H1 (cell line): ENCODE data around the gene ARHGAP24. TPM values are rescaled to one million over a fixed set of nuclear protein-coding genes. Genes with fewer than 3 reads are reported as not detected.

Experiments
- CTCF ChIA-PET: fragments of 300-600 bp; sonication (Branson Sonifier 250); formaldehyde crosslinking; loops from one replicate; lab custom pipeline; 2021; ENCODE audit not compliant: partially characterized antibody; lab: Charles Lee
- POLR2A ChIA-PET: fragments of 300-600 bp; sonication (Branson Sonifier 250); formaldehyde crosslinking; loops from one replicate; lab custom pipeline; 2021; ENCODE audit warnings: inconsistent platforms; ENCODE audit not compliant: partially characterized antibody; lab: Charles Lee
- DNase-seq, 2 experiments: peaks; one replicate each; pipeline versions ENCODE4 v3.0.0 to v3.0.0-alpha.2; 2010 to 2022; ENCODE audit warnings: low spot score in 2 of 2, low read depth in 1 of 2, mixed read lengths in 1 of 2
- FAIRE-seq: peaks from 2 replicates; lab custom pipeline; 2011; peaks lifted over from hg19 to GRCh38; lab: Jason Lieb, UNC
- H2AFZ ChIP-seq: 2 replicates; pipeline ENCODE4 v1.8.1; 2012; ENCODE audit warnings: low read length, inconsistent platforms
- H2AK5ac ChIP-seq: 2 replicates; pipeline ENCODE4 v1.6.1; 2013; ENCODE audit warnings: low read depth, low read length
- H2BK120ac ChIP-seq: replicated peaks from 2 replicates; pipeline ENCODE3; 2013; ENCODE audit warnings: low read depth, low read length, inconsistent platforms
- H2BK12ac ChIP-seq: 2 replicates; pipeline ENCODE4 v1.6.1; 2013; ENCODE audit warnings: low read depth, low read length
- H2BK15ac ChIP-seq: 2 replicates; pipeline ENCODE4 v1.6.1; 2013; ENCODE audit warnings: low read length
- H2BK20ac ChIP-seq: 2 replicates; pipeline ENCODE4 v1.6.1; 2013; ENCODE audit warnings: low read length
- H2BK5ac ChIP-seq: 2 replicates; pipeline ENCODE4 v1.6.1; 2013; ENCODE audit warnings: low read depth, low read length
- H3K14ac ChIP-seq: 2 replicates; pipeline ENCODE4 v1.6.1; 2013; ENCODE audit warnings: inconsistent platforms; ENCODE audit not compliant: insufficient read length
- H3K18ac ChIP-seq: 2 replicates; pipeline ENCODE4 v1.6.1; 2013; ENCODE audit warnings: low read length; ENCODE audit errors: extremely low read depth
- H3K23ac ChIP-seq: 2 replicates; pipeline ENCODE4 v1.6.1; 2013; ENCODE audit warnings: inconsistent platforms; ENCODE audit not compliant: insufficient read length
- H3K23me2 ChIP-seq: 2 replicates; pipeline ENCODE4 v1.6.1; 2013; ENCODE audit warnings: low read depth, low read length
- H3K27ac ChIP-seq: 2 replicates; pipeline ENCODE4 v1.6.1; 2011; ENCODE audit warnings: low read depth, low read length, inconsistent platforms
- H3K27me3 ChIP-seq, 4 experiments: replicated peaks in 1 of 4; 1 replicate in 1 of 4; 2 replicates in 3 of 4; pipeline versions ENCODE4 v1.6.1 to v1.8.1; 2011 to 2013; ENCODE audit warnings: low read length in 3 of 4, mild to moderate bottlenecking in 3 of 4, inconsistent platforms in 2 of 4, mixed read lengths in 2 of 4, moderate library complexity in 1 of 4; ENCODE audit not compliant: control insufficient read depth in 3 of 4, insufficient read depth in 3 of 4; ENCODE audit errors: extremely low read depth in 1 of 4
- H3K36me3 ChIP-seq, 4 experiments: 2 replicates each; pipeline versions ENCODE4 v1.6.1 to v1.8.1; 2011 to 2013; ENCODE audit warnings: mild to moderate bottlenecking in 4 of 4, low read length in 3 of 4, moderate library complexity in 2 of 4, control low read depth in 1 of 4, inconsistent platforms in 1 of 4; ENCODE audit not compliant: insufficient read depth in 4 of 4, control insufficient read depth in 2 of 4
- H3K4ac ChIP-seq: replicated peaks from 2 replicates; pipeline ENCODE3; 2013; ENCODE audit warnings: low read length, low read depth, mixed read lengths, inconsistent platforms; ENCODE audit not compliant: insufficient read length
- H3K4me1 ChIP-seq, 4 experiments: replicated peaks in 1 of 4; 1 replicate in 1 of 4; 2 replicates in 3 of 4; pipeline versions ENCODE4 v1.6.1 to v1.8.1; 2011 to 2013; ENCODE audit warnings: low read length in 3 of 4, inconsistent platforms in 2 of 4, mixed read lengths in 1 of 4; ENCODE audit not compliant: insufficient read depth in 4 of 4, control insufficient read depth in 3 of 4
- H3K4me2 ChIP-seq, 2 experiments: 2 replicates each; pipeline versions ENCODE4 v1.6.1 to v1.8.1; 2011 to 2013; ENCODE audit warnings: low read depth in 2 of 2, low read length in 2 of 2, control low read depth in 1 of 2, inconsistent platforms in 1 of 2, mild to moderate bottlenecking in 1 of 2; ENCODE audit not compliant: insufficient read depth in 1 of 2
- H3K4me3 ChIP-seq, 4 experiments: fragments of 200-600, 300-600 bp in 1 of 4; sonication (generic), shearing (Covaris generic), sonication (Bioruptor Twin) in 1 of 4; 2 replicates each; pipeline versions ENCODE4 v1.5.1 to v1.8.1; 2011 to 2016; ENCODE audit warnings: low read length in 4 of 4, low read depth in 3 of 4, control low read depth in 2 of 4, inconsistent platforms in 2 of 4, mild to moderate bottlenecking in 2 of 4, mixed read lengths in 1 of 4, moderate library complexity in 1 of 4; ENCODE audit not compliant: insufficient read depth in 2 of 4; ENCODE audit errors: extremely low read depth in 1 of 4
- H3K56ac ChIP-seq: replicated peaks from 2 replicates; pipeline ENCODE3; 2013; ENCODE audit warnings: low read depth, mild to moderate bottlenecking, mixed read lengths, low read length, inconsistent platforms; ENCODE audit not compliant: insufficient read length
- H3K79me1 ChIP-seq: 2 replicates; pipeline ENCODE4 v1.6.1; 2013; ENCODE audit warnings: low read depth, low read length, control low read depth
- H3K79me2 ChIP-seq, 2 experiments: 2 replicates each; pipeline versions ENCODE4 v1.6.1 to v1.8.1; 2012 to 2013; ENCODE audit warnings: low read length in 2 of 2, mild to moderate bottlenecking in 2 of 2, inconsistent platforms in 1 of 2; ENCODE audit not compliant: insufficient read depth in 2 of 2, control insufficient read depth in 1 of 2
- H3K9ac ChIP-seq, 4 experiments: replicated peaks in 1 of 4; 1 replicate in 1 of 4; 2 replicates in 3 of 4; pipeline versions ENCODE4 v1.6.1 to v1.8.1; 2011 to 2013; ENCODE audit warnings: low read depth in 3 of 4, low read length in 3 of 4, control low read depth in 2 of 4, mild to moderate bottlenecking in 2 of 4, moderate library complexity in 2 of 4, inconsistent platforms in 1 of 4; ENCODE audit errors: extremely low read depth in 1 of 4
- H3K9me3 ChIP-seq, 2 experiments: 2 replicates each; pipeline versions ENCODE4 v1.6.1 to v1.8.1; 2012 to 2013; ENCODE audit warnings: mild to moderate bottlenecking in 2 of 2, moderate library complexity in 2 of 2, control low read depth in 1 of 2, inconsistent platforms in 1 of 2, low read depth in 1 of 2, low read length in 1 of 2, mixed read lengths in 1 of 2; ENCODE audit not compliant: insufficient read depth in 2 of 2
- H4K20me1 ChIP-seq, 2 experiments: replicated peaks in 1 of 2; 2 replicates each; pipeline versions ENCODE3 to v1.8.1; 2011 to 2013; ENCODE audit warnings: inconsistent platforms in 2 of 2, low read length in 2 of 2, mild to moderate bottlenecking in 1 of 2; ENCODE audit not compliant: insufficient read depth in 2 of 2, control insufficient read depth in 1 of 2
- H4K5ac ChIP-seq: 2 replicates; pipeline ENCODE4 v1.6.1; 2013; ENCODE audit warnings: low read length, low read depth, mixed read lengths, inconsistent platforms; ENCODE audit not compliant: insufficient read length
- H4K8ac ChIP-seq: 2 replicates; pipeline ENCODE4 v1.8.0; 2013; ENCODE audit warnings: mild to moderate bottlenecking, moderate library complexity, low read length, inconsistent platforms; ENCODE audit not compliant: insufficient read depth; ENCODE audit errors: extremely low read depth
- H4K91ac ChIP-seq: replicated peaks from 2 replicates; pipeline ENCODE3; 2013; ENCODE audit warnings: low read length, mixed read lengths, inconsistent platforms; ENCODE audit not compliant: insufficient read length
- CHD2 ChIP-seq: IDR thresholded peaks from 2 replicates; pipeline ENCODE4 v1.6.1; 2012; ENCODE audit warnings: low read length, improper control_type of control experiment
- EP300 ChIP-seq, 2 experiments: IDR thresholded peaks; 1 replicate in 1 of 2; 2 replicates in 1 of 2; pipeline ENCODE4 v1.6.1; 2011 to 2012; ENCODE audit warnings: low read depth in 2 of 2, low read length in 2 of 2, mild to moderate bottlenecking in 2 of 2, borderline replicate concordance in 1 of 2, inconsistent platforms in 1 of 2, moderate library complexity in 1 of 2
- EZH2 ChIP-seq: fragments of 200-600 bp; sonication (generic); IDR thresholded peaks from 2 replicates; pipeline ENCODE4 v1.7.1; 2012; ENCODE audit warnings: low read depth, mild to moderate bottlenecking, moderate library complexity, low read length, inconsistent platforms; ENCODE audit not compliant: severe bottlenecking
- GTF2F1 ChIP-seq: IDR thresholded peaks from 2 replicates; pipeline ENCODE4 v1.6.1; 2012; ENCODE audit warnings: low read depth, low read length, improper control_type of control experiment, borderline replicate concordance
- POLR2A ChIP-seq, 2 experiments: IDR thresholded peaks; 1 replicate in 1 of 2; 2 replicates in 1 of 2; pipeline ENCODE4 v1.6.1; 2011; ENCODE audit warnings: low read depth in 2 of 2, low read length in 2 of 2, mild to moderate bottlenecking in 2 of 2; ENCODE audit errors: control extremely low read depth in 1 of 2
- POU5F1 ChIP-seq: IDR thresholded peaks from 2 replicates; pipeline ENCODE4 v1.6.1; 2011; ENCODE audit warnings: low read depth, mild to moderate bottlenecking, low read length, moderate library complexity
- RAD21 ChIP-seq, 2 experiments: IDR thresholded peaks in 1 of 2; conservative IDR thresholded peaks in 1 of 2; 2 replicates each; pipeline ENCODE4 v1.6.1; 2011; ENCODE audit warnings: low read depth in 2 of 2, low read length in 2 of 2, improper control_type of control experiment in 1 of 2, inconsistent platforms in 1 of 2, mild to moderate bottlenecking in 1 of 2, moderate library complexity in 1 of 2
- SAP30 ChIP-seq: fragments of 300-600 bp; sonication (generic); IDR thresholded peaks from 2 replicates; pipeline ENCODE4 v1.7.1; 2012; ENCODE audit warnings: low read length, moderate library complexity, mild to moderate bottlenecking, inconsistent platforms; ENCODE audit not compliant: insufficient read depth, insufficient replicate concordance
- SIRT6 ChIP-seq: IDR thresholded peaks from one replicate; pipeline ENCODE4 v1.7.1; 2012; ENCODE audit warnings: low read length, inconsistent platforms
- SP4 ChIP-seq: IDR thresholded peaks from 2 replicates; pipeline ENCODE4 v1.6.1; 2012; ENCODE audit warnings: low read length, inconsistent platforms
- SRF ChIP-seq: IDR thresholded peaks from 2 replicates; pipeline ENCODE4 v1.6.1; 2011; ENCODE audit warnings: mild to moderate bottlenecking, low read depth, low read length, moderate library complexity
- TBP ChIP-seq: IDR thresholded peaks from 2 replicates; pipeline ENCODE4 v1.6.1; 2011; ENCODE audit warnings: low read depth, low read length, improper control_type of control experiment
- TEAD4 ChIP-seq: IDR thresholded peaks from 2 replicates; pipeline ENCODE4 v1.6.1; 2012; ENCODE audit warnings: low read depth, low read length, inconsistent platforms, mixed read lengths
- ZNF274 ChIP-seq: IDR thresholded peaks from 2 replicates; pipeline ENCODE4 v1.7.0; 2012; ENCODE audit warnings: low read length, borderline replicate concordance; ENCODE audit errors: extremely low read depth
- WGBS, 2 experiments: shearing (Covaris generic) in 1 of 2; methylation state at CpG; one replicate each; pipeline versions ENCODE4 v1.1.6 to v1.1.7; 2013 to 2015; ENCODE audit warnings: low lambda C conversion rate in 2 of 2, mixed read lengths in 2 of 2, inconsistent platforms in 1 of 2, low coverage in 1 of 2, missing lambda C conversion rate in 1 of 2; ENCODE audit not compliant: insufficient replicate concordance in 2 of 2, insufficient coverage in 1 of 2, insufficient read length in 1 of 2; ENCODE audit errors: extremely low coverage in 1 of 2, missing lambda C conversion rate in 1 of 2; 5-methylcytosine and 5-hydroxymethylcytosine counted together
- polyA plus RNA-seq, 7 experiments: library from polyadenylated mRNA; depleted of rRNA in 3 of 7; stranded (reverse) in 5 of 7; unstranded in 2 of 7; fragments of >200 nt in 5 of 7; fragments of 200-250 nt in 2 of 7; gene quantifications; 1 replicate in 5 of 7; 2 replicates in 1 of 7; 4 replicates in 1 of 7; pipeline versions ENCODE4 v1.2.1 to v1.2.3, GENCODE V29; 2011 to 2013; ENCODE audit warnings: missing spikeins in 2 of 7, mixed read lengths in 2 of 7
- total RNA-seq: library from RNA; stranded (reverse); fragmentation: NEBNext Ultra II Directional; extraction: Animal tissue kit (Norgen Biotek cat#: 25700); gene quantifications from 2 replicates; pipeline ENCODE4 v1.2.1, GENCODE V29; 2021
- TF ChIP-seq, protein P1 (sequence below): IDR thresholded peaks from 2 replicates; pipeline ENCODE4 v1.6.1; 2011; ENCODE audit warnings: low read depth, mild to moderate bottlenecking, low read length; ENCODE audit not compliant: insufficient read depth

The ARHGAP24 gene
- total and polyA plus RNA-seq, 2 of the 8 experiments (the other 6 are each of a cell fraction or from before 2014, with no cell fraction given): 0.08 to 0.50 TPM

DNA sequence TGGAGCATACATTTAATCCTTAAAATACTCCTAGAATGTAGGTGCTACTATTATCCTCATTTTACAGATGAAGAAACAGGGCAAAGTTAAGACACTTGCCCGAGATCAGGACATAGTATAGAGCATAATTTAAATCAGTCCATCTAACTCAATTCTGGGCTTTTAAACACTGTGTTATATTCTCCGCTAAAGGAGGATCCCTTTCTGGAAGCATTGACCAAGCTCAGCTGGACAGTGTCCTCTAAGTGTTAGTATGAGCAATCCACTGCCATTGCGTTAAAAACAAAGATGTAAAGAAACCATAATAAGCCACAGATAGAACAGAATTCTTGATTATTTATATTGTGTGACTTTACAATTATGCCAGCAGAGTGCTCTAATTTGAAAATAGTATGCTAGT is 207.0 kb downstream of the ARHGAP24 start:
- no peak overlapping the region for H3K4me3 ChIP-seq
- H3K56ac ChIP-seq: no peak overlapping the region
- no peak overlapping the region for H2BK12ac ChIP-seq
- no peak overlapping the region for H3K18ac ChIP-seq
- WGBS, 2 experiments: 95% methylated on average over 3 of the region's 3 CpGs; no CpG with 5 or more reads in 1 of the 2 experiments
- H3K9me3 ChIP-seq: no peaks in the 10 kb centered on the region
- no peaks in the 10 kb centered on the region for H3K79me1 ChIP-seq
- H3K9ac ChIP-seq: no peak overlapping the region
- no peak for DNase-seq
- H3K36me3 ChIP-seq: no peaks in the 10 kb centered on the region
- no peak overlapping the region for H4K5ac ChIP-seq
- no peaks in the 10 kb centered on the region for H4K20me1 ChIP-seq
- H2BK15ac ChIP-seq: no peak overlapping the region
- no peak for FAIRE-seq
- H3K27ac ChIP-seq: no peak overlapping the region
- H2BK120ac ChIP-seq: no peak overlapping the region
- H3K23ac ChIP-seq: no peak overlapping the region
- no peak overlapping the region for H3K4ac ChIP-seq
- H3K4me2 ChIP-seq: no peak overlapping the region
- H3K79me2 ChIP-seq: no peaks in the 10 kb centered on the region
- H2BK5ac ChIP-seq: no peak overlapping the region
- H3K4me1 ChIP-seq: no peaks in the 10 kb centered on the region
- H4K91ac ChIP-seq: no peak overlapping the region
- H3K27me3 ChIP-seq: no peaks in the 10 kb centered on the region
- no peak overlapping the region for H4K8ac ChIP-seq
- no peak overlapping the region for H2AK5ac ChIP-seq
- ChIA-PET CTCF (interaction anchor here (0.8 to 1.2 kb wide), 2 partner anchors 16 to 313 kb away, joined by 3 to 4 read pairs; no protein-coding TSS in a partner anchor), POLR2A (no interaction called here)
- H3K23me2 ChIP-seq: no peaks in the 10 kb centered on the region
- H3K14ac ChIP-seq: no peak overlapping the region
- no peak overlapping the region for H2AFZ ChIP-seq
- H2BK20ac ChIP-seq: no peak overlapping the region
- TF ChIP-seq POU5F1 (no peak), POLR2A (IDR thresholded peaks at IDR 0.05; ENCODE audit: control extremely low read depth in 1 of 2, low read depth in 2 of 2, low read length in 2 of 2) (no peak), SRF (no peak), RAD21 (IDR thresholded peaks at IDR 0.05 in 1 of 2, conservative IDR thresholded peaks at IDR 0.05 in 1 of 2; ENCODE audit: low read depth in 2 of 2, low read length in 2 of 2) (no peak), GTF2F1 (no peak), EZH2 (no peak), SP4 (no peak), TBP (no peak), CHD2 (no peak), SAP30 (no peak), ZNF274 (no peak), EP300 (IDR thresholded peaks at IDR 0.05; ENCODE audit: borderline replicate concordance in 1 of 2, low read depth in 2 of 2, low read length in 2 of 2) (no peak), TEAD4 (no peak), SIRT6 (no peak)
- TF ChIP-seq, protein P1, sequence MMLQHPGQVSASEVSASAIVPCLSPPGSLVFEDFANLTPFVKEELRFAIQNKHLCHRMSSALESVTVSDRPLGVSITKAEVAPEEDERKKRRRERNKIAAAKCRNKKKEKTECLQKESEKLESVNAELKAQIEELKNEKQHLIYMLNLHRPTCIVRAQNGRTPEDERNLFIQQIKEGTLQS: no peak
